NOMO-1 treated with dmso at 0.1 percent for 144 hours (cell line): ENCODE measurements around the gene CCNB2.
"Not testable (repeated sequence)": the region's sequence is repeated elsewhere in the genome, so short reads cannot be mapped to it uniquely, and the experiment has no call there.

Source experiments
- DNase-seq: peaks from one replicate; lab custom pipeline; 2025; ENCODE audit not compliant: unreplicated experiment; lab: John Stamatoyannopoulos, UW

The CCNB2 gene

GRCh38 chr15:59133929-59134427 lies 29.0 kb downstream of the CCNB2 start:
- DNase-seq: no peak

GRCh38 chr15:59137566-59137965 lies 32.6 kb downstream of the CCNB2 start:
- DNase-seq: no peak

DNA sequence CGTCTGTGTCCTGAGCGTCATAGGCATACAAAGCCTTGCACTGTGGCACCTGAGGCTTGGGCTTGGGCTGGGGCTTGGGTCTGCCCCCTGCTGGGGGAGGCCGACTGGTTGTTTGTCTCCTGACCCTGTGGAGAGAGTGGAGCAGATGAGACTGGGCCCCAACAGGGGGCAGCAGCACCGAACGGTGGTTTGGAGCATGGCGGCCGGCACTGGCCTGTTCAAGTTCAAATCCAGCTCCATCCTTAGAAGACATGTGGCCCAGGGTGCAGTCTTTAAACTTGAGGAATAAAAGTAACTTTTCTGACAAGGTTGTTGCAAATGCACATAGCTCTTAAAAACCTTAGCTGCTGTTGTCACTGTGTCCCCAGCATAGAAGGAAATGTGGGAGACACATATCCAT lies 33.3 kb downstream of the CCNB2 start:
- peak; percentile 36 for DNase-seq

GRCh38 chr15:59140422-59141226 lies 35.7 kb downstream of the CCNB2 start:
- DNase-seq: no peak

GRCh38 chr15:59143281-59143680 lies 38.3 kb downstream of the CCNB2 start:
- DNase-seq: no peak

- not testable (repeated sequence) for DNase-seq
Measured at GRCh38 chr15:59144594-59144993, 39.6 kb downstream of the CCNB2 start.

DNA sequence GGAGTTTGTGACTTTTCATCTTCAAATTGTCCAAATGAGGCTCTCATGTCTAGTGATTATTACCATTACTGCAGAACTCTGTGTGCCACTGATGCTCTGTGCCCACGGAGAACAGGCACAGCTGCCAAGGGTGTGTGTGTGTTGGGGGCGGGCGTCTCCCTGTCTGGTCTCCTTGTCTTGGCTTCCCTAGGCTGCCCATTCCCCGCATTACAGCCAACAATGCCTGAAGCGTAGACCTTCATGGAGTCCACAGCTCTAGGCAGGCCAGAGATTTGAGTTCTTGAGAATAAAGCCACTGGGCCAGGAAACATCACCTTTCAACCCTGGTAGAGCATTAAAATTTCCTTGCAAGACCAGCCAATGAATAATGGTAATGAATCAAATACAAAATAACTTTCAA lies 42.7 kb downstream of the CCNB2 start:
- no peak for DNase-seq

DNA sequence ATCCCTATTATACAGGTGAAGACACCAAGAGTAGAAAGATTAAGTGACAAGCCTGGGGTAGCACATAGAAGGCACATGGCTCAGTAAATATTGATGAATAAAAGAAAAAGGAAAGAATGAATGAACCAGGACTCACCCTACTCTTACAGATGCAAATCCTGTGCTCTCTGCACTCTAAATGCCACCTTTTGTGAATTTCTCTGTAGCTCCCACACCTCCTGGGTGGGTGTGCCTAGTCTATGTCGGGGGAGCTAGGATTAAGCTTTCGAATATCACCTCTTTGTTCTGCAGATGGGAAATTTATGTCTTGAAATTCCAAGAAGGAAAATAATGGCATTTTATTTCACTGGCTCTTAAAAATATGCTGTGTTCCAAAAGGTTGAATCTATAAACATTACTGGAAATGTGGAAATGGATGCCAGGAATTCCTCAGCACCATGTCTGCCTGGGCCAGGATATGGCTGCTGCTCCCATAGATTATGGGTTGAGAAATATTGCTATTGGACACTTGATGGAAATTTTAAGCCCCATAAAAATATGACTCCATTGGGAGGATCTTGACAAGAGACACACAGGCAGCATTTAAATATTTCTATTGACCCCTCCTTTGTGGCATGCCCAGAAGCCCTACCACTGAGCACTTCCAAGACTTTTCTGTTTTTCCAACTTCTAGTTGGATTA lies 43.3 kb downstream of the CCNB2 start:
- no peak for DNase-seq

GRCh38 chr15:59150185-59150584 lies 45.2 kb downstream of the CCNB2 start:
- DNase-seq: no peak

DNA sequence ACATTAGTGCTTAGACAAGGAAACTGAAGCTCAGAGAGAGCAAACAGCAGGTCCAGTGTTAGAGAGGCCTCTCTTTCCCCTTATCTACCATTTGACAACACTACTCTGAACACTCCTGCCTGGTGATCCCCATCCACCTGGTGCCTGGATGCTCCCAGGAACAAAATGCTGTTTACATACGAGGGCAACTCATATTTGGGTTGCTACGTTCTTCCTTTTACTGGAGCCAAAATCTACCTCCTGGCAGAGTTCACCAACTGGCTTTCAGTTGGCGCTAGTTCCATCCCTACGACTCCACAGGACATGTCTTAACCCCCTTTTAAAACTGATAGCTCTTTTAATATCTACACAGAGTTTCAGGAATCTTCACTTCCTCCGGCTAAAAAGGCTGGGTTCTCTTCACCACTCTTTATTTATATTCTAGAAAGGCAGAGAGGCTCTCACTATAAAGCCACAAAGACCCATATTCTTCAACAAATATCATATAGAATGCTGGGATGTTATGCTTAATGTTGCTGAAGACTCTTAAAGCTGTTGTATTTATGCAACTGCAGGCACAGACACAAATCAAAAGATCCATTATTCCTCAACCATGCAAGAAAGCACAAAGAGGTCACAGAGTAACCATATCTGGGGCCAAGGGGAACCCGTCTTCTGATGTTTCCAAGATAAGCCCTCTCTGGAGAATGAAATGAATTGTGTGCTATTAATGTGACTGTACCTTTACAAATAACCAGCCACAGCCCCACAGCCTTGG lies 47.9 kb downstream of the CCNB2 start:
- DNase-seq: no peak

DNA sequence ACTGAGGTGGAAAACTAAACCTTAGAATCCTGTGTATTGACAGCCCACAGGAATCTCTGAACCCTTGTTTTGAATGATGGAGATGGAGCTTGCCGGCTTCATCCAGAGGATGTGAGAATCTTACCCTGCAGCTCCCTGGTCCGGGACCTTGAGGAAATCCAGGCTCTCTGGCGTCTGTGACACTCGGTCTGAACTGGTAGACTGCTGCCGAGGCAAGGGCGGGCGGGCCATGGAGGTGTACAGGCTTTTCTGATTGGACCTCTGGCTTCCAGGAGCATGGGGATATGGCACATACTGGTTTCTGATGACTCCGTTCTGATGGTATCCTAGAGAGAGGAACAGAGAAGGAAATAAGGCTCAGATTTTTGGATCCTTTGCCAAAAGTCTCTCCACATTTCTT lies 48.5 kb downstream of the CCNB2 start:
- no peak for DNase-seq

DNA sequence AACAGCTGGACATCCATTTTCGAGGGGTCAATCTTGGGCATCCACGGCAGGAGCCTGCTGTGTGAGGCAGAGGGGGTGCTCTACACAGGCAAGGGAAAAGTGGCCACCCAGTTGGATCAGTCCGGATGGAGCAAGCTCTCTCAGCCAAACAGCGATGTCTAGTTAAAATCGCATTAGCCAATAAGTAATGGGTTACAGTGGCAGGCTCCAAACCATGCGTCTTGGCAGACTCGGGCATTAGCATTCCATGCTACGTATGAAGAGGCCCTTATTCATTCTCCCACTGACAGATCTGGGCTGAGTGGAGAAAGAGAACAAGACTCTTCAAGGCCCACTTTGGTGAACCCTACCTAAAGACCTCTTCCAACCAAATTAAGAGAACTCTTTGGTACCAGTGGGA lies 49.3 kb downstream of the CCNB2 start:
- DNase-seq: no peak

- no peak for DNase-seq
Measured at GRCh38 chr15:59155431-59155830, 50.5 kb downstream of the CCNB2 start.

DNA sequence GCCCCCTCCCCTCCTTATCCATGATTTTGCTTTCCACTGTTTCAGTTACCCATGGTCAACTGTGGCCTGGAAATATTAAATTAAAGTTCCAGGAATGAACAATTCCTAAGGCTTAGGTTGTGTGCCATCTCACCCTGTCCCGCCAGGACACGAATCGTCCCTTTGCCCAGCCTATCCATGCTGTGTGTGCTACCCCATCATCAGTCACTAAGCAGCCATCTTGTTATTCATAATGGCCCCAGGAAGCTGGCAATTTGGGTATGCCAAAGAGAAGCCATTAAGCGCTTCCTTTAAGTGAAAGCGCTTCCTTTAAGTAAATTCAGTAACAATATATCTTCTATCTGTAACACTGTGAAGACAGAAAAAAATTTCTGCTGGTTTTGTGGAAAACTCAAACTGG lies 52.5 kb downstream of the CCNB2 start:
- DNase-seq: no peak

- DNase-seq: no peak
Measured at GRCh38 chr15:59157840-59158700, 53.1 kb downstream of the CCNB2 start.

GRCh38 chr15:59158701-59159034 lies 53.7 kb downstream of the CCNB2 start:
- no peak for DNase-seq

GRCh38 chr15:59159210-59159609 lies 54.3 kb downstream of the CCNB2 start:
- DNase-seq: peak; percentile 13

DNA sequence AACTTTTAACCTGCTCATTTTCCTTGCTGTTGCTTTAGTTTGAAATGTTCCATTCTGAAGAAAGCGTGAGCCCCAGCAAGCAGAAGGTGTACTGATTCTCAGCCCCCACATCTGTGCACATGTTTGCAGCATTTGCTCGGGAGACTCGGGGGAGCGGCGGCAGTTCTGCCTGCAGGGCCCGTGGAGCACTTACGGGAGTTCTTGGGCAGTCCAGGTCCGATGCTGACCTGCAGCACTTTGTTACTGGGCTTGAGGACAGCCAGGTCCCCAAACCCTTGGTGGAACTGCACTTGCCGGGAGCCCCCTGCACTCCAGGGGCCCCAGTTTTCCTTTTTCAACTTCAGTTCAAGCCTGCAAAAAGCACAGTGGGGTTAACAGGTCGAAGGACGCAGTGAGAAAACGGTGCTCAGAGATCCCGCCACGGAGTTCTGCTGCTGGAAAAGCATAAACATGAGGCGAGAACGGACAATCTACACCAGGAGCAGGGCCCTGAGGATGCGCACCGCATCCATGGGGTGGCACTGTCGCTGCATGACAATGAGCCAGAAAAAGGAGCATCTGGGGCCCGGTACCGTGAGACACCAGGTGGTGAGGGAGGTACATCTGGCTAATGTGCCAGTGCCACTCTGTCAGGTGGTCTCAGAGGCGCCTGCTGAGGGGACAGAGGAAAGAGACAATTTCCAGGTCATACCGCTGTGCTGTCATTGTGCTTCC lies 56.1 kb downstream of the CCNB2 start:
- no peak for DNase-seq

- not testable (repeated sequence) for DNase-seq
Measured at GRCh38 chr15:59162080-59162479, 57.1 kb downstream of the CCNB2 start.

DNA sequence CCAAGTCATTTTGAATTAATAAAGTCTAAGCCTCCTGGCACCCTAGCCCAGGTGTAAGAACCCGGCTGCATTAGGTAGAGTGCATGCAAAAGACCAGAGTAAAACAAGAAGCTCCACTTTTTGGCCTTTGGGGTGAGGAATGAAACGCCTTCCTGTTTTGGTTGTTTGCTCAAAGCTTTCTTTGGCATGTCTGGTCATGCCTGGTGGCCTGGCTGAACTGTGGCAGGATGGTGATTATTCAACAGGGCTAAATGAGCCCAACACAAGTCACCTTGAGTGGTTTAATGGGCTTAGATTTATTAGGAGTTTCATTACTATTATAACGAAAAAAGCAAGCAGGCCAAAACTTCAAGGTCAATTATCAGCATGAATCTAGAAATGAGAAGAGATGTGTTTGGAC lies 60.8 kb downstream of the CCNB2 start:
- peak; percentile 63 for DNase-seq
